ENCODE data around the gene EAPP. TPM values are rescaled to one million over a fixed set of nuclear protein-coding genes. Genes with fewer than 3 reads are reported as not detected.

The EAPP gene
- total and polyA plus RNA-seq, 2 of the 13 experiments (the other 11 are each of a cell fraction or from before 2014, with no cell fraction given) = 68.7 to 110 TPM

GRCh38 chr14:34522496-34522895 is 17.0 kb downstream of the EAPP start:
- Histone ChIP-seq H3K4me2 (ENCODE audit: low read depth, low read length) (no peak overlapping the region), H3K27me3 (ENCODE audit: control insufficient read depth in 1 of 2, insufficient read depth in 2 of 2, low read length in 2 of 2) (no peaks in the 10 kb centered on the region), H3K79me2 (ENCODE audit: insufficient read depth, low read length) (no peaks in the 10 kb centered on the region), H3K9me3 (ENCODE audit: low read length) (no peaks in the 10 kb centered on the region), H2AFZ (ENCODE audit: low read length) (no peak overlapping the region), H4K20me1 (ENCODE audit: insufficient read depth, low read length) (no peaks in the 10 kb centered on the region), H3K36me3 (replicated peaks in 1 of 2; ENCODE audit: control insufficient read depth in 1 of 2, insufficient read depth in 2 of 2, low read length in 2 of 2) (peaks cover 51 to 86% of the 10 kb centered on the region in 2 experiments), H3K9ac (ENCODE audit: insufficient read depth, low read depth, low read length) (no peak overlapping the region), H3K27ac (ENCODE audit: extremely low read length, insufficient read depth, low read length) (no peak overlapping the region), H3K4me1 (ENCODE audit: insufficient read depth, low read length) (peaks cover 6% of the 10 kb centered on the region; the same call in 1 of the 2 replicates), H3K4me3 (replicated peaks in 1 of 3; ENCODE audit: insufficient read depth in 1 of 3, low read depth in 2 of 3, low read length in 3 of 3) (no peak overlapping the region)
- no peak for DNase-seq (ENCODE audit: low spot score)
- ATAC-seq = no peak
- no TSS peak for BruUV-seq (replicated peaks)
- 96% methylated on average over 2 of the region's 2 CpGs for WGBS (ENCODE audit: low lambda C conversion rate)
- intact Hi-C loops (cut with micrococcal nuclease; ENCODE audit: unreplicated experiment) (no loop called here), in situ Hi-C loops (cut with HindIII; ENCODE audit: extremely low pct_ligation_motif_present, low pct_unique_long_range_greater_than_20kb) (no loop called here)
- ChIA-PET POLR2A (interaction anchor here (1.0 kb wide), 1 partner anchor 16 kb away, joined by 3 read pairs; no protein-coding TSS in a partner anchor), CTCF (ENCODE audit: low intra/inter-chr PET ratio, low total read pairs) (no interaction called here)
- no peak for FAIRE-seq
- TF ChIP-seq STAG1 (CRISPR knock-in tag; IDR thresholded peaks at IDR 0.05) (peak; percentile 32), TRIM22 (IDR thresholded peaks at IDR 0.05) (no peak), RBM22 (optimal IDR thresholded peaks at IDR 0.05; ENCODE audit: low read length) (peak; percentile 75), CENPX (CRISPR knock-in tag; IDR thresholded peaks at IDR 0.05) (no peak), TERF1 (CRISPR knock-in tag; IDR thresholded peaks at IDR 0.05) (no peak), NFAT5 (CRISPR knock-in tag; IDR thresholded peaks at IDR 0.05) (no peak), PLRG1 (conservative IDR thresholded peaks at IDR 0.05) (0 out of 2 replicates have a peak, but pooled peaks have one; percentile 66), KMT2A (CRISPR knock-in tag; IDR thresholded peaks at IDR 0.05) (no peak), ZNF225 (CRISPR knock-in tag; IDR thresholded peaks at IDR 0.05) (no peak), CTCF (CRISPR knock-in tag; IDR thresholded peaks at IDR 0.05) (peak; percentile 34), CBX1 (IDR thresholded peaks at IDR 0.05; ENCODE audit: low read depth) (no peak), ZMYM2 (CRISPR knock-in tag; IDR thresholded peaks at IDR 0.05) (no peak), TMF1 (CRISPR knock-in tag; IDR thresholded peaks at IDR 0.05; ENCODE audit: low read depth) (no peak), NCOR1 (IDR thresholded peaks at IDR 0.05; ENCODE audit: borderline replicate concordance, low read length) (no peak)
